ENCODE results near the gene PILRA.

PILRA gene

DNA sequence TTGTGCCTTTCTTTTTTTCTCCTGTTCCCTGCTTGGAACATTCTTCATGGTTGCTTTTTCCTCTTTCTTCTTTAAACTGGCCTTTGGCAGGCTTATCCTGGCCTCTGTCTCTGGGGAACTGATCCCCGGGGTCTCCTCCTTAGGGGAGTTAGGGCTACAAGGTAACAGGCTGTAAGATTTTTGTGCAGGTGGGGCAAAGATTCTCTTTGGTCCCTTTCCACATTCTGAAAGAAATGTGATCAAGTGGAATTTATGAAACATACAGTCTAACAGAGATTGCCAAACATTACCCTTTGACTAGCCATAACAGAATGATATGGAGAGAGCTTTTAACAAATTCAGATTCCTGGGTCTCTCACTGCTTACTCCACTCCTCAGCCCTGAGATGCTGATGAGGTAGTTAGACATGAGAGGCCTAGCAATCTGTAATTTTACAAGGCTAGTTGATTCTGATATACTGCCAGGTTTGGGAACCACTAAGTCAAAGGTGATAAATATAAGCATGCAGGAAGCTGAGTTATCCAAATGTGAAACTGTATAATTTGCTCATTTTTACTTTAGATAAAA lies 46.5 kb downstream of the PILRA start:
- Histone ChIP-seq H3K4me3 (replicated peaks; ENCODE audit: insufficient read depth, low read length) (no peak overlapping the region), H3K27ac (replicated peaks) (no peak overlapping the region), H3K27me3 (ENCODE audit: insufficient read depth, poor library complexity, severe bottlenecking) (no peaks in the 10 kb centered on the region)
- TF ChIP-seq POLR2AphosphoS5 (IDR thresholded peaks at IDR 0.05; ENCODE audit: low read depth) (no peak), SPI1 (IDR thresholded peaks at IDR 0.05; ENCODE audit: borderline replicate concordance, low read depth) (no peak), GABPA (IDR thresholded peaks at IDR 0.05; ENCODE audit: low read depth) (no peak)
- TF ChIP-seq, protein P1, sequence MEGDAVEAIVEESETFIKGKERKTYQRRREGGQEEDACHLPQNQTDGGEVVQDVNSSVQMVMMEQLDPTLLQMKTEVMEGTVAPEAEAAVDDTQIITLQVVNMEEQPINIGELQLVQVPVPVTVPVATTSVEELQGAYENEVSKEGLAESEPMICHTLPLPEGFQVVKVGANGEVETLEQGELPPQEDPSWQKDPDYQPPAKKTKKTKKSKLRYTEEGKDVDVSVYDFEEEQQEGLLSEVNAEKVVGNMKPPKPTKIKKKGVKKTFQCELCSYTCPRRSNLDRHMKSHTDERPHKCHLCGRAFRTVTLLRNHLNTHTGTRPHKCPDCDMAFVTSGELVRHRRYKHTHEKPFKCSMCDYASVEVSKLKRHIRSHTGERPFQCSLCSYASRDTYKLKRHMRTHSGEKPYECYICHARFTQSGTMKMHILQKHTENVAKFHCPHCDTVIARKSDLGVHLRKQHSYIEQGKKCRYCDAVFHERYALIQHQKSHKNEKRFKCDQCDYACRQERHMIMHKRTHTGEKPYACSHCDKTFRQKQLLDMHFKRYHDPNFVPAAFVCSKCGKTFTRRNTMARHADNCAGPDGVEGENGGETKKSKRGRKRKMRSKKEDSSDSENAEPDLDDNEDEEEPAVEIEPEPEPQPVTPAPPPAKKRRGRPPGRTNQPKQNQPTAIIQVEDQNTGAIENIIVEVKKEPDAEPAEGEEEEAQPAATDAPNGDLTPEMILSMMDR (IDR thresholded peaks at IDR 0.05; ENCODE audit: insufficient read depth, low read length), result no peak
- TF ChIP-seq, protein P2, sequence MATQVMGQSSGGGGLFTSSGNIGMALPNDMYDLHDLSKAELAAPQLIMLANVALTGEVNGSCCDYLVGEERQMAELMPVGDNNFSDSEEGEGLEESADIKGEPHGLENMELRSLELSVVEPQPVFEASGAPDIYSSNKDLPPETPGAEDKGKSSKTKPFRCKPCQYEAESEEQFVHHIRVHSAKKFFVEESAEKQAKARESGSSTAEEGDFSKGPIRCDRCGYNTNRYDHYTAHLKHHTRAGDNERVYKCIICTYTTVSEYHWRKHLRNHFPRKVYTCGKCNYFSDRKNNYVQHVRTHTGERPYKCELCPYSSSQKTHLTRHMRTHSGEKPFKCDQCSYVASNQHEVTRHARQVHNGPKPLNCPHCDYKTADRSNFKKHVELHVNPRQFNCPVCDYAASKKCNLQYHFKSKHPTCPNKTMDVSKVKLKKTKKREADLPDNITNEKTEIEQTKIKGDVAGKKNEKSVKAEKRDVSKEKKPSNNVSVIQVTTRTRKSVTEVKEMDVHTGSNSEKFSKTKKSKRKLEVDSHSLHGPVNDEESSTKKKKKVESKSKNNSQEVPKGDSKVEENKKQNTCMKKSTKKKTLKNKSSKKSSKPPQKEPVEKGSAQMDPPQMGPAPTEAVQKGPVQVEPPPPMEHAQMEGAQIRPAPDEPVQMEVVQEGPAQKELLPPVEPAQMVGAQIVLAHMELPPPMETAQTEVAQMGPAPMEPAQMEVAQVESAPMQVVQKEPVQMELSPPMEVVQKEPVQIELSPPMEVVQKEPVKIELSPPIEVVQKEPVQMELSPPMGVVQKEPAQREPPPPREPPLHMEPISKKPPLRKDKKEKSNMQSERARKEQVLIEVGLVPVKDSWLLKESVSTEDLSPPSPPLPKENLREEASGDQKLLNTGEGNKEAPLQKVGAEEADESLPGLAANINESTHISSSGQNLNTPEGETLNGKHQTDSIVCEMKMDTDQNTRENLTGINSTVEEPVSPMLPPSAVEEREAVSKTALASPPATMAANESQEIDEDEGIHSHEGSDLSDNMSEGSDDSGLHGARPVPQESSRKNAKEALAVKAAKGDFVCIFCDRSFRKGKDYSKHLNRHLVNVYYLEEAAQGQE (IDR thresholded peaks at IDR 0.05; ENCODE audit: insufficient replicate concordance, low read depth), result no peak
- no peak for DNase-seq (ENCODE audit: low read depth in 1 of 2, low spot score in 1 of 2)

DNA sequence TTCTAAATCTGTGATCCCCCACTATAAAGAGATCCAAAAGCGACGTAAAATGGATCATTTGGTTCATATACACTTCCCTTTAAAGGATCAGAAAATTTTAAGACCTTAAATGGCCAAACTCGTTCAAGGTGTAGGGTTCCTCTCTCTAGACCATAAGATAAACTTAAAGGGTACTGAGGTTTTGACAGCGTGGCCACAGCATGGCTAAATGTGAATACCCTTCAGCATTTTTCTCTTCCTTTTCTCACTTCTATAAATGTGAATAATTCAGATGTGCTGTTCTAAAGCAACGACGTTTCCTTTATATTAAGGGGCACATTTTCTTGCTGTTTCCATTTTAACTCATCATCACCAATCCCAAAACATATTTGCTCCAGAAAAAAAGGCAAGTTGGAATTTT lies 50.0 kb downstream of the PILRA start:
- DNase-seq (ENCODE audit: low read depth in 1 of 2, low spot score in 1 of 2), result no peak
- TF ChIP-seq, protein P2 (IDR thresholded peaks at IDR 0.05; ENCODE audit: insufficient replicate concordance, low read depth), result no peak
- TF ChIP-seq, protein P1 (IDR thresholded peaks at IDR 0.05; ENCODE audit: insufficient read depth, low read length), result no peak
- TF ChIP-seq SPI1 (IDR thresholded peaks at IDR 0.05; ENCODE audit: borderline replicate concordance, low read depth), result no peak
- no peak for TF ChIP-seq GABPA (IDR thresholded peaks at IDR 0.05; ENCODE audit: low read depth)
- no peak for TF ChIP-seq POLR2AphosphoS5 (IDR thresholded peaks at IDR 0.05; ENCODE audit: low read depth)
- H3K27me3 ChIP-seq (ENCODE audit: insufficient read depth, poor library complexity, severe bottlenecking), result no peaks in the 10 kb centered on the region
- no peak overlapping the region for H3K4me3 ChIP-seq (replicated peaks; ENCODE audit: insufficient read depth, low read length)
- no peak overlapping the region for H3K27ac ChIP-seq (replicated peaks)

DNA sequence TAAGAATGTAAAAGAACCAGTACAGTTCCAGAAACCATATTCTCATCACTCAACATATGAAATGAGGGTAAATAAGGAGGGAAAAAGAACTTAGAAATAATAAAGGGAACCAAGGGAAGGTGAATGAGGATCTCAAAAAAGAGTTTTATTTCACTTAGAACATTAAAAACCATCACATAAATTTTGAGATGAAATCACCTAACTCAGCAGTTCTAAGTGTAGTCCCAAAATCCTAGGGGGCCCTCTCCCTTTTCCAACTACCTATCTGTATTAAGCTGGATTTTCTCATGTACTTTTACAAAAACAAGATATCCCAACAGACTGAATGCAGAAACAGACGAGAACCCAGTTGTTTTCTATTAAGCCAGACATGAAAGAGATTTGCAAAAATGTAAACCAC lies 52.1 kb downstream of the PILRA start:
- DNase-seq (ENCODE audit: low read depth in 1 of 2, low spot score in 1 of 2), result no peak
- Histone ChIP-seq H3K27me3 (ENCODE audit: insufficient read depth, poor library complexity, severe bottlenecking) (no peaks in the 10 kb centered on the region), H3K27ac (replicated peaks) (no peak overlapping the region), H3K4me3 (replicated peaks; ENCODE audit: insufficient read depth, low read length) (no peak overlapping the region)
- TF ChIP-seq GABPA (IDR thresholded peaks at IDR 0.05; ENCODE audit: low read depth), result no peak
- TF ChIP-seq, protein P1 (IDR thresholded peaks at IDR 0.05; ENCODE audit: insufficient read depth, low read length), result no peak

DNA sequence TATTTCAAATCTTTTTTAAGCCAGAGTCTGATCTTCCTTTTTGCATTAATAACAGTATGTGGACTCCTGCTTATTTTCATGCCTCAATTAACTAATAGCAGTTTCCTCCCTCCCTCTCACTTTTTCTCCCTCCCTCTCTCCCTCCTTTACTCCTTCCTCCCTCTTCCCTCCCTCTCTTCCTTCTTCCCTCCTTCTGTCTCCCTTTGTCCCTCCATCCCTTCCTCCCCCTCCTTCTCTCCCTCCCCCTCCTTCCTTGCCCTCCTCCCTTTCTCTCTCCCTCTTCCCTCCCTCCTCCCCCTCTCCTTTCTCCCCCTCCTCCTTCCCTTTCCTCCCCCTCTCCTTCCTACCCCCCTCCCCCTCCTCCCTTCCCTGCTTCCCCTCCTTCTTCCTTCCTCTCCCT lies 53.2 kb downstream of the PILRA start:
- Histone ChIP-seq H3K27me3 (ENCODE audit: insufficient read depth, poor library complexity, severe bottlenecking) (no peaks in the 10 kb centered on the region), H3K4me3 (replicated peaks; ENCODE audit: insufficient read depth, low read length) (no peak overlapping the region), H3K27ac (replicated peaks) (no peak overlapping the region)
- DNase-seq (ENCODE audit: low read depth in 1 of 2, low spot score in 1 of 2), result no peak
- TF ChIP-seq, protein P2 (IDR thresholded peaks at IDR 0.05; ENCODE audit: insufficient replicate concordance, low read depth), result no peak
- TF ChIP-seq SPI1 (IDR thresholded peaks at IDR 0.05; ENCODE audit: borderline replicate concordance, low read depth), result no peak
